Ovary (tissue), 9 donors: ENCODE data around the gene TAS2R4. TPM values are rescaled to one million over a fixed set of nuclear protein-coding genes. Genes with fewer than 3 reads are reported as not detected.
"Not testable (repeated sequence)": the region's sequence is repeated elsewhere in the genome, so short reads cannot be mapped to it uniquely, and the experiment has no call there.

Experiments used
- DNase-seq, 5 donors: peaks; one replicate each; pipeline ENCODE4 v3.0.0-alpha.2; 2019 to 2020
- H3K27ac ChIP-seq, 2 donors: fragments of 200-600 bp; one replicate each; pipeline versions ENCODE4 v1.5.1 to v1.8.0; 2019 to 2022
- H3K27me3 ChIP-seq: fragments of 200-600 bp; one replicate; pipeline ENCODE4 v1.8.0; 2022
- H3K36me3 ChIP-seq: fragments of 200-600 bp; sonication (generic); one replicate; pipeline ENCODE4 v1.5.1; 2019
- H3K4me1 ChIP-seq: one replicate; pipeline ENCODE4 v1.8.1; 2013; ENCODE audit warnings: mild to moderate bottlenecking, moderate library complexity; ENCODE audit not compliant: insufficient read depth
- H3K4me3 ChIP-seq: fragments of 200-600 bp; sonication (generic); one replicate; pipeline ENCODE4 v1.5.1; 2017
- H3K9me3 ChIP-seq, 2 donors: fragments of 200-600 bp in 1 of 2; sonication (generic) in 1 of 2; one replicate each; pipeline versions ENCODE4 v1.5.1 to v1.8.1; 2013 to 2019; ENCODE audit warnings: mild to moderate bottlenecking in 1 of 2, moderate library complexity in 1 of 2
- EP300 ChIP-seq: sonication (generic); formaldehyde crosslinking; IDR thresholded peaks from one replicate; pipeline ENCODE4 v1.6.1; 2017; ENCODE audit warnings: antibody characterized with exemption
- POLR2A ChIP-seq: fragments of 450-650 bp; IDR thresholded peaks from one replicate; pipeline ENCODE4 v1.6.1; 2017; ENCODE audit warnings: antibody characterized with exemption, mild to moderate bottlenecking, moderate library complexity
- WGBS, 3 donors: extraction: QIAGEN DNeasy Blood & Tissue Kit in 1 of 3; methylation state at CpG; one replicate each; pipeline versions ENCODE4 v1.1.5 to v1.1.7; 2013 to 2017; 5-methylcytosine and 5-hydroxymethylcytosine counted together
- intact Hi-C, 4 donors: fragments of 100-400 bp; cut with DNase I; formaldehyde crosslinking; loops; one replicate each; pipeline versions ENCODE4 v1.11.0 to v1.15.1; 2022 to 2023
- polyA plus RNA-seq, 2 donors: library from polyadenylated mRNA; stranded (reverse); fragments of 200-250 nt in 1 of 2; fragments of 350-450 nt in 1 of 2; fragmentation: Illumina TruSeq in 1 of 2; extraction: RNeasy Lipid Tissue Mini Kit (QIAGEN cat#74804) in 1 of 2; gene quantifications; one replicate each; pipeline ENCODE4 v1.2.3, GENCODE V29; 2013 to 2014
- total RNA-seq, 7 donors: library from RNA; depleted of rRNA in 2 of 7; stranded (reverse); fragments of >200 nt in 2 of 7; fragmentation: NEBNext Ultra II Directional in 3 of 7; extraction: Animal tissue kit (Norgen Biotek cat#: 25700) in 3 of 7; gene quantifications; one replicate each; pipeline versions ENCODE4 v1.1.0 to v1.2.4, GENCODE V29; 2016 to 2023
- TF ChIP-seq, protein P1 (sequence below), 3 donors: fragments of 450-650 bp in 2 of 3; fragments of 200-600 bp in 1 of 3; IDR thresholded peaks; one replicate each; pipeline versions ENCODE4 v1.5.1 to v1.8.0; 2016 to 2022; ENCODE audit warnings: antibody characterized with exemption in 3 of 3, mild to moderate bottlenecking in 1 of 3
- donor health status: DM: no; HTN: no; CAD: no; lungs with moderate emphysema.
- donor health status: DM: no; HTN: no; CAD: no.
- donor health status: Bipolar disorder and iron deficiency.
- donor health status: DM: yes; HTN: yes; CAD: no.
- donor health status: DM: no; HTN: no; CAD: no.
- donor health status: DM: yes; HTN: yes; CAD: no.

TAS2R4 gene
- total and polyA plus RNA-seq, 9 donors = 0.34 to 2.7 (median 1.8) TPM

DNA sequence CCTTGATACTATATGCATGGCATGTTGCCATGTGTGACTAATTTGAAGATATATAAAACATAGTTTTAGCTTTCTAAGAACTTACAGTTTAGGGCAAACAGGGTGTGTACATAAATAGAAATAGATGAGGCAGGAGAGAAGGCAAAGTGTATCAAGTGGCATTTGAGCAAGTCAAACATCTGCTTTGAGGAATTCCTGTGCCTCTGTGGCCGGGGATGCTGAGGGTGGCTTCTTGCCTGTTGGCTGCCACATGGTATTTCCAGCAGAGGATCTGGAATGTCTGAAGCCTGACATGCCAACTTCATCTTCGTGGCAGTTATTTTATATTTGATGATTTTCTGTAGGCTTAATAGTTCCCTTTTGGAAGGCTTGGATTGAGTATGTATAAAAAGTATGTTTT, 32.3 kb upstream of the TAS2R4 start:
- 81 to 89% (median 87%) methylated on average over 2 of the region's 2 CpGs for WGBS, 3 donors
- TF ChIP-seq, protein P1, sequence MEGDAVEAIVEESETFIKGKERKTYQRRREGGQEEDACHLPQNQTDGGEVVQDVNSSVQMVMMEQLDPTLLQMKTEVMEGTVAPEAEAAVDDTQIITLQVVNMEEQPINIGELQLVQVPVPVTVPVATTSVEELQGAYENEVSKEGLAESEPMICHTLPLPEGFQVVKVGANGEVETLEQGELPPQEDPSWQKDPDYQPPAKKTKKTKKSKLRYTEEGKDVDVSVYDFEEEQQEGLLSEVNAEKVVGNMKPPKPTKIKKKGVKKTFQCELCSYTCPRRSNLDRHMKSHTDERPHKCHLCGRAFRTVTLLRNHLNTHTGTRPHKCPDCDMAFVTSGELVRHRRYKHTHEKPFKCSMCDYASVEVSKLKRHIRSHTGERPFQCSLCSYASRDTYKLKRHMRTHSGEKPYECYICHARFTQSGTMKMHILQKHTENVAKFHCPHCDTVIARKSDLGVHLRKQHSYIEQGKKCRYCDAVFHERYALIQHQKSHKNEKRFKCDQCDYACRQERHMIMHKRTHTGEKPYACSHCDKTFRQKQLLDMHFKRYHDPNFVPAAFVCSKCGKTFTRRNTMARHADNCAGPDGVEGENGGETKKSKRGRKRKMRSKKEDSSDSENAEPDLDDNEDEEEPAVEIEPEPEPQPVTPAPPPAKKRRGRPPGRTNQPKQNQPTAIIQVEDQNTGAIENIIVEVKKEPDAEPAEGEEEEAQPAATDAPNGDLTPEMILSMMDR (IDR thresholded peaks at IDR 0.05) = no peak
- TF ChIP-seq POLR2A (no peak), EP300 (no peak)
- no peak for DNase-seq
- no peaks in the 10 kb centered on the region for H3K4me1 ChIP-seq
- no peak overlapping the region for H3K27ac ChIP-seq
- no peaks in the 10 kb centered on the region for H3K27me3 ChIP-seq
- no peaks in the 10 kb centered on the region for H3K9me3 ChIP-seq
- no peak overlapping the region for H3K4me3 ChIP-seq
- H3K36me3 ChIP-seq = no peaks in the 10 kb centered on the region
- intact Hi-C loops = no loop called here

DNA sequence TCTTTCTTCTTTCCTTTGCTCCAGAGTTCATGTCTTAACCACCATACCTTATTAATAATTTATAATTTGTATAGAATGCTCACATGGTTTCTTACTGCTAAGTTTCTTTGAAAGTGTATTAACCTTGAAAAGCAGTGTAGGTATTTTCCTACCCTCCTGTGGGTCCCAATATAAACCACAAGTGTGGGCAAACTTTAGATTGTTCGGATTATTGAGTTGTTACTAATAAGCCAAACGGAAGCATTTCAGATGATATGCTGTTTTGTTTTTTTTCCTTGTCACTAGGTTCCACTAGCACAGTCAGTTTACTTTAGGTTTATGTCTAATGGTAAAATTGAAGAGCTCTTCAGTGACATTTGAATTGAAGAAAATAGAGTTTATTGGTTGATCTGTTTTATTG, 28.1 kb upstream of the TAS2R4 start:
- DNase-seq = no peak
- peaks cover 0 to 21% of the 10 kb centered on the region in 2 donors for H3K9me3 ChIP-seq
- no peaks in the 10 kb centered on the region for H3K4me1 ChIP-seq
- TF ChIP-seq, protein P1 (IDR thresholded peaks at IDR 0.05) = no peak
- TF ChIP-seq POLR2A (no peak), EP300 (no peak)
- H3K4me3 ChIP-seq = no peak overlapping the region
- H3K27me3 ChIP-seq = no peaks in the 10 kb centered on the region
- no peak overlapping the region for H3K27ac ChIP-seq
- WGBS, 3 donors = 88 to 97% (median 96%) methylated on average over 2 of the region's 2 CpGs
- no peaks in the 10 kb centered on the region for H3K36me3 ChIP-seq
- intact Hi-C loops = no loop called here

DNA sequence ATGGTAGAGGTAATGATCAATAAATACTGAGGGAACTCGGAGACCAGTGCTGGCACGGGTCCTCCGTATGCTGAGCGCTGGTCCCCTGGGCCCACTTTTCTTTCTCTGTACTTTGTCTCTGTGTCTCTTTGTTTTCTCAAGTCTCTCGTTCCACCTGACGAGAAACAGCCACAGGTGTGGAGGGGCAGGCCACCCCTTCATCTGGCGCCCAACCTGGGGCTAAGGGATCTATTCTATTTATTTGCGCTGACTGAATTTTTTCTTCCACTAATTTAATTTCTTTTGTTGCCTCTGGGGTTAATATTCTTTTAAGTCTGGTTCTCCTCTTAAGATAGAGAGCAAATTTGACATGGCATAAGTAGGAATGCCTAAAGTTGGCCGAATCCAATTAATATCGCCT, 24.6 kb upstream of the TAS2R4 start:
- H3K9me3 ChIP-seq = peaks cover 0 to 21% of the 10 kb centered on the region in 2 donors
- H3K4me3 ChIP-seq, H3K27ac ChIP-seq, H3K27me3 ChIP-seq, H3K36me3 ChIP-seq, H3K4me1 ChIP-seq, intact Hi-C loops, DNase-seq: not testable (repeated sequence)
- 97 to 98% (median 98%) methylated on average over 10 of the region's 10 CpGs for WGBS, 3 donors

DNA sequence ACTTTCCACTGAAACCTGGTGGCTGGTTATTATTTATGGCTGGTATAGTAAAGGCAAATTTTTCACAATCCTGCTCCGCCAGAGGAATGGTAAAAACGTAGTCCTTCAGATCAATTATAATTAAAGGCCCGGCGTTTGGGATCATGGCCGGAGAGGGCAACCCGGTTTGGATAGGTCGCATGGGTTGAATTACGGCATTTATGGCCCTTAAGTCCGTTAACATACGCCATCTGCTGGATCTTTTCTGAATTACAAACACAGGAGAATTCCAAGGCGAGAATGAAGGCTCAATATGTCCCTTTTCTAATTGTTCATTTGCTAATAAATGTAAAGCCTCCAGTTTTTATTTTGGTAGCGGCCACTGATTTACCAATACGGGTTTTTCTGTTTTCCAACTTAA, 23.8 kb upstream of the TAS2R4 start:
- Histone ChIP-seq H3K27me3 (no peaks in the 10 kb centered on the region), H3K36me3 (no peaks in the 10 kb centered on the region)
- intact Hi-C loops = no loop called here

DNA sequence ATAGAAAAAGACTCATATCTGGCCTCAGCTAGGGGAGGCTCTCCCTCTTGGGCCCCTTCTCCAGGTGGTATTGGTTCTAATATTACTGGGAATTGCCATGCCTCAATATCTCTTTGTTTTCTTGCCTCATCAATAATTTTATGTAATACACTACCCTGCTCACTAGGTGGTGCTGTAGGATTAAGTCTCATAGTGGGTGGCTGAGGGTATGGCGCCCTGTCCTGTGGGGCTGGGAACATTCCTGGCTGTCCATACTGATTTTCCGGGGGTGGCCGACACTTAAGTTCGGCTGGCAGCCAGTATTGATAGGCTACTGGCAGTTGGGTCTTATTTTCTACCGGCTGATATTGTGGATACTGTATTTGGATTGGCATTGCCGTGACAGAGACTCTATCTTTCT, 21.5 kb upstream of the TAS2R4 start:
- TF ChIP-seq, protein P1 (IDR thresholded peaks at IDR 0.05) = no peak
- TF ChIP-seq EP300 = no peak
- TF ChIP-seq POLR2A = no peak
- Histone ChIP-seq H3K27ac (no peak overlapping the region), H3K27me3 (no peaks in the 10 kb centered on the region), H3K36me3 (no peaks in the 10 kb centered on the region), H3K4me1 (no peaks in the 10 kb centered on the region), H3K9me3 (peaks cover 0 to 21% of the 10 kb centered on the region in 2 donors), H3K4me3 (no peak overlapping the region)
- 82 to 89% (median 88%) methylated on average over 6 of the region's 6 CpGs for WGBS, 3 donors
- no peak for DNase-seq
- intact Hi-C loops = no loop called here

More for the DNA sequence above, 23.8 kb upstream of the TAS2R4 start:
- DNase-seq = no peak
- H3K4me1 ChIP-seq = no peaks in the 10 kb centered on the region
- no peak overlapping the region for H3K27ac ChIP-seq
- WGBS, 3 donors = 97% methylated on average over 13 of the region's 13 CpGs
- H3K9me3 ChIP-seq = peaks cover 0 to 21% of the 10 kb centered on the region in 2 donors
- TF ChIP-seq, protein P1 (IDR thresholded peaks at IDR 0.05) = no peak
- TF ChIP-seq POLR2A (no peak), EP300 (no peak)
- H3K4me3 ChIP-seq = no peak overlapping the region
